ENCODE results near the gene SCFD2.

DNA sequence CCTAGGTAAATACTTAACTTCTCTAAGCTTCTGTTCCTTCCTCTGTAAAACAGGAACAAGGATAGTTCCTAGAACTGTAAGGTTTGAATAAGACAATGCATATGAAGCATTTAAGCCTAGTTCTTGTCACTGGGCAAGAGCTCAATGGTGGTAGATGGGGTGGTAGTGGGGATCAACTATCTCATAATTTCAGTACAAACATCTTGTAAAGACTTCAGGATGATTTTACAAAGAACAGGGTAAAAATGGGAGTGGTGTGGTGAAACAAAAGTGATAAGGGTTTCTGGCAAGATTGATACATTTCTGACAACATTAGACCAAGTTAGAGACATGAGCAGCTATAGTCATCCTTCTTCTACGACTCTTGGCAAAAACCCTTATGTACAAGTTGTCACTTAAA lies 137.8 kb downstream of the SCFD2 start:
- TF ChIP-seq, protein P1, sequence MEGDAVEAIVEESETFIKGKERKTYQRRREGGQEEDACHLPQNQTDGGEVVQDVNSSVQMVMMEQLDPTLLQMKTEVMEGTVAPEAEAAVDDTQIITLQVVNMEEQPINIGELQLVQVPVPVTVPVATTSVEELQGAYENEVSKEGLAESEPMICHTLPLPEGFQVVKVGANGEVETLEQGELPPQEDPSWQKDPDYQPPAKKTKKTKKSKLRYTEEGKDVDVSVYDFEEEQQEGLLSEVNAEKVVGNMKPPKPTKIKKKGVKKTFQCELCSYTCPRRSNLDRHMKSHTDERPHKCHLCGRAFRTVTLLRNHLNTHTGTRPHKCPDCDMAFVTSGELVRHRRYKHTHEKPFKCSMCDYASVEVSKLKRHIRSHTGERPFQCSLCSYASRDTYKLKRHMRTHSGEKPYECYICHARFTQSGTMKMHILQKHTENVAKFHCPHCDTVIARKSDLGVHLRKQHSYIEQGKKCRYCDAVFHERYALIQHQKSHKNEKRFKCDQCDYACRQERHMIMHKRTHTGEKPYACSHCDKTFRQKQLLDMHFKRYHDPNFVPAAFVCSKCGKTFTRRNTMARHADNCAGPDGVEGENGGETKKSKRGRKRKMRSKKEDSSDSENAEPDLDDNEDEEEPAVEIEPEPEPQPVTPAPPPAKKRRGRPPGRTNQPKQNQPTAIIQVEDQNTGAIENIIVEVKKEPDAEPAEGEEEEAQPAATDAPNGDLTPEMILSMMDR (IDR thresholded peaks at IDR 0.05; ENCODE audit: insufficient read depth, low read depth, low read length), result no peak
- no peak for TF ChIP-seq EZH2 (IDR thresholded peaks at IDR 0.05; ENCODE audit: insufficient read depth, low read length)

Data from astrocyte (in vitro differentiated cells and primary cell).